Activated CD4-positive, alpha-beta T cell treated with anti-CD3 and anti-CD28 coated beads, Interleukin-2, amount 50 U/mL, for 1 hour (primary cell): ENCODE measurements around the gene ZP4.
"Not testable (repeated sequence)": the region's sequence is repeated elsewhere in the genome, so short reads cannot be mapped to it uniquely, and the experiment has no call there.

Experiments
- DNase-seq: peaks from one replicate; pipeline ENCODE4 v3.0.0-alpha.2; 2020

The ZP4 gene

GRCh38 chr1:237873487-237874211 is 17.1 kb downstream of the ZP4 start:
- no peak for DNase-seq

- no peak for DNase-seq
Observed at GRCh38 chr1:237868817-237869600, 21.7 kb downstream of the ZP4 start.

GRCh38 chr1:237867380-237867888 is 23.3 kb downstream of the ZP4 start:
- DNase-seq, result no peak

- no peak for DNase-seq
Observed at GRCh38 chr1:237864338-237865244, 26.1 kb downstream of the ZP4 start.

GRCh38 chr1:237863234-237863633 is 27.5 kb downstream of the ZP4 start:
- DNase-seq, result no peak

GRCh38 chr1:237861944-237862343 is 28.8 kb downstream of the ZP4 start:
- DNase-seq, result no peak

- DNase-seq, result no peak
Observed at GRCh38 chr1:237858992-237859391, 31.7 kb downstream of the ZP4 start.

GRCh38 chr1:237857455-237857854 is 33.3 kb downstream of the ZP4 start:
- no peak for DNase-seq

GRCh38 chr1:237852342-237852741 is 38.4 kb downstream of the ZP4 start:
- no peak for DNase-seq

- DNase-seq, result peak; percentile 9
Observed at GRCh38 chr1:237851210-237851845, 39.4 kb downstream of the ZP4 start.

- DNase-seq, result not testable (repeated sequence)
Observed at GRCh38 chr1:237843516-237843915, 47.2 kb downstream of the ZP4 start.

GRCh38 chr1:237841485-237841884 is 49.2 kb downstream of the ZP4 start:
- DNase-seq, result no peak

GRCh38 chr1:237838904-237839534 is 51.7 kb downstream of the ZP4 start:
- no peak for DNase-seq

GRCh38 chr1:237838320-237838719 is 52.4 kb downstream of the ZP4 start:
- DNase-seq, result no peak

- no peak for DNase-seq
Observed at GRCh38 chr1:237834461-237834860, 56.3 kb downstream of the ZP4 start.

GRCh38 chr1:237834048-237834447 is 56.7 kb downstream of the ZP4 start:
- DNase-seq, result no peak

GRCh38 chr1:237832858-237833257 is 57.9 kb downstream of the ZP4 start:
- no peak for DNase-seq
